H1 (cell line): Measurements from ENCODE around the gene PRKAR1B. TPM values are rescaled to one million over a fixed set of nuclear protein-coding genes. Genes with fewer than 3 reads are reported as not detected.

Experiments used
- CBX5 ChIP-seq: fragments of 300-800, 300-1000 bp; sonication (generic); IDR thresholded peaks from 2 replicates; pipeline ENCODE4 v1.7.1; 2016; ENCODE audit warnings: antibody characterized with exemption, low read length, low read depth
- GTF2F1 ChIP-seq: IDR thresholded peaks from 2 replicates; pipeline ENCODE4 v1.6.1; 2012; ENCODE audit warnings: low read depth, low read length, improper control_type of control experiment, borderline replicate concordance
- JUND ChIP-seq: IDR thresholded peaks from 2 replicates; pipeline ENCODE4 v1.6.1; 2011; ENCODE audit warnings: mild to moderate bottlenecking, improper control_type of control experiment, low read length
- RNF2 ChIP-seq: fragments of 200-900, 300-1000 bp; sonication (generic); IDR thresholded peaks from 2 replicates; pipeline ENCODE4 v1.7.1; 2016; ENCODE audit warnings: borderline replicate concordance, low read depth, mild to moderate bottlenecking, antibody characterized with exemption, low read length; ENCODE audit not compliant: poor library complexity, severe bottlenecking; ENCODE audit errors: missing control alignments
- YY1 ChIP-seq: IDR thresholded peaks from 2 replicates; pipeline ENCODE4 v1.6.1; 2011; ENCODE audit warnings: low read depth, mild to moderate bottlenecking, low read length
- polyA plus RNA-seq, 7 experiments: library from polyadenylated mRNA; depleted of rRNA in 3 of 7; stranded (reverse) in 5 of 7; unstranded in 2 of 7; fragments of >200 nt in 5 of 7; fragments of 200-250 nt in 2 of 7; gene quantifications; 1 replicate in 5 of 7; 2 replicates in 1 of 7; 4 replicates in 1 of 7; pipeline versions ENCODE4 v1.2.1 to v1.2.3, GENCODE V29; 2011 to 2013; ENCODE audit warnings: missing spikeins in 2 of 7, mixed read lengths in 2 of 7
- total RNA-seq: library from RNA; stranded (reverse); fragmentation: NEBNext Ultra II Directional; extraction: Animal tissue kit (Norgen Biotek cat#: 25700); gene quantifications from 2 replicates; pipeline ENCODE4 v1.2.1, GENCODE V29; 2021

Gene PRKAR1B
- total and polyA plus RNA-seq, 2 of the 8 experiments (the other 6 are each of a cell fraction or from before 2014, with no cell fraction given) = 12.3 to 55.7 TPM

DNA sequence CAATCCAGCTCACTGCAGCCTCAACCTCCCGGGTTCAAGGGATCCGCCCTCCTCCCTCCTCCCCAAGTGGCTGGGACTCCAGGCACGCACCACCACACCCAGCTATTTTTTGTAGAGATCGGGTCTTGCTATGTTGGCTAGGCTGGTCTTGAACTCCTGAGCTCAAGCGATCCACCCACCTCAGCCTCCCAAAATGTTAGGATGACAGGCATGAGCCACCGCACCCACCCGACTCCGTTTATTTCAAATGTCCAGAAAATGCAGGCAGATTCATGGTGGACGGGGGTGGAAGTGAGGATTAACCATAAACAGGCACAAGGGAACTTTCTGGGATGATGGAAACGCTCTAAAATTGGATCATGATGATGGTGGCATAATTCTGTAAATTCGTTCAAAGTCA, 85.1 kb downstream of the PRKAR1B start (continued):
- TF ChIP-seq GTF2F1 = no peak
- TF ChIP-seq RNF2 = no peak
- TF ChIP-seq YY1 = no peak
- TF ChIP-seq JUND = no peak
- TF ChIP-seq CBX5 = no peak
